Measurements from ENCODE around the gene MAPRE3. TPM values are rescaled to one million over a fixed set of nuclear protein-coding genes. Genes with fewer than 3 reads are reported as not detected.

MAPRE3 gene
- total and polyA plus RNA-seq, 9 of the 15 experiments (the other 6 are each of a cell fraction or from before 2014, with no cell fraction given) = 0.70 to 43.2 (median 12.6) TPM

DNA sequence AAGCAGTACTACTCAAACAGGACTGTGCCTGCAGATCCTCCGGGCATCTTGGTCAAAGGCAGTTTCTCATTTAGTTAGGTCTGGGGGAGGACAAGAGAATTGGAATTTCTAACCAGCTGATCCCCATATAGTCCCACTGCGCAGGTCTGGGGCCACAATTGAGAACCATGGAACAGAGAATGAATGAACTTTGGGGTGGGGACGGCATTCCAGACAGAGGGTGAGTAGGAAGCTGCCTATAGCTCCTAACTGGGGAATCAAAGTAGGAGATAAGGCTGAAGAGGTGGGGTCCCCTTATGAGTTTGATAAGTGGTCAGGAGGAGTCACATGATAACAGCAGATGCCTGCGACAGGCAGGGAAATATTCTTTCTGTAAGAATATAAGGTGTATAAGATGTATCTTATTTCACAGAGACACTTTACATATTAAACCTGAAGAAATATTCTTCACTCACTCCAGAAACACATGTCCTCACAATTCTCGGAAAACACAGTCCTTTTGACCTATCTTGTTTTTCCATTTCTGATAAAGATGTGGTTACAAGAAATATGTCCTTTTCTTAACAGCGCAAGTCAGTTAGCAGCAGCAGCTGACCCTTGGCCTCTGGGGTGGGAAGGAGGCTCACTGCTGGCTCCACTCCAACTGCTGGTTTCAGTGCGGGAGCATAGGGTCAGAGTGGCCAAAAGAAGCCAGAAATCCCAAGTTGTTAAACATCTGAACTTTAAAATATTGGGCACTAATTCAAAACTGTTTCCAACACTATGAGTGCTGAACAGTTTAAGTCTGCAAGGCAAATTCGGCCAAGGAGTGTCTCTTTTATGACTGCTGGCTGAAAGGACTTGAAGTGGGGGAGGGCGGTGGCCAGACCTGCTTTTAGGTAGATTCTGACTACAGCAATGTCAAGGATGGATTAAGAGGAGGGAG, 49.8 kb downstream of the MAPRE3 start (continued):
- TF ChIP-seq TAF1 (IDR thresholded peaks at IDR 0.05; ENCODE audit: control insufficient read depth, extremely low read depth, insufficient read depth, low read length, severe bottlenecking) (no peak), ZNF253 (CRISPR knock-in tag; conservative IDR thresholded peaks at IDR 0.05) (no peak), FOXK2 (conservative IDR thresholded peaks at IDR 0.05 in 1 of 2, IDR thresholded peaks at IDR 0.05 in 1 of 2; ENCODE audit: low read depth in 2 of 2) (peak; percentile 22 to 63; a peak in 1 of 4 replicates), DMBX1 (CRISPR knock-in tag; IDR thresholded peaks at IDR 0.05; ENCODE audit: borderline replicate concordance) (no peak), RBBP5 (IDR thresholded peaks at IDR 0.05; ENCODE audit: borderline replicate concordance, insufficient read depth, low read length, poor library complexity, severe bottlenecking) (no peak), KDM4B (IDR thresholded peaks at IDR 0.05; ENCODE audit: borderline replicate concordance in 2 of 2, low read depth in 1 of 2) (no peak), HMG20B (CRISPR knock-in tag; IDR thresholded peaks at IDR 0.05) (no peak), JUNB (CRISPR knock-in tag; conservative IDR thresholded peaks at IDR 0.05) (no peak), ZNF143 (CRISPR knock-in tag; IDR thresholded peaks at IDR 0.05) (no peak), NFYB (IDR thresholded peaks at IDR 0.05; ENCODE audit: extremely low read depth, insufficient read length) (no peak), ZNF12 (CRISPR knock-in tag; IDR thresholded peaks at IDR 0.05) (no peak), BDP1 (IDR thresholded peaks at IDR 0.05; ENCODE audit: insufficient read depth, insufficient read length) (no peak), TBL1XR1 (IDR thresholded peaks at IDR 0.05; ENCODE audit: low read length in 2 of 2) (peak in 1 of 2 experiments; percentile 86; a peak in 3 of 4 replicates), ZNF282 (CRISPR knock-in tag; IDR thresholded peaks at IDR 0.05) (no peak), HLTF (IDR thresholded peaks at IDR 0.05) (no peak), CXXC5 (CRISPR knock-in tag; IDR thresholded peaks at IDR 0.05) (peak; percentile 74), FOXM1 (IDR thresholded peaks at IDR 0.05; ENCODE audit: low read depth) (peak; percentile 72; the same call in 1 of the 2 replicates), FOXM1 (CRISPR knock-in tag; IDR thresholded peaks at IDR 0.05; ENCODE audit: low read depth) (no peak), SREBF2 (CRISPR knock-in tag; IDR thresholded peaks at IDR 0.05) (no peak), ZFPM2 (CRISPR knock-in tag; IDR thresholded peaks at IDR 0.05) (no peak), SUPT5H (IDR thresholded peaks at IDR 0.05) (no peak), HDAC6 (IDR thresholded peaks at IDR 0.05; ENCODE audit: low read depth, low read length) (no peak), ZNF134 (CRISPR knock-in tag; conservative IDR thresholded peaks at IDR 0.05) (no peak)
- TF ChIP-seq, protein P1, sequence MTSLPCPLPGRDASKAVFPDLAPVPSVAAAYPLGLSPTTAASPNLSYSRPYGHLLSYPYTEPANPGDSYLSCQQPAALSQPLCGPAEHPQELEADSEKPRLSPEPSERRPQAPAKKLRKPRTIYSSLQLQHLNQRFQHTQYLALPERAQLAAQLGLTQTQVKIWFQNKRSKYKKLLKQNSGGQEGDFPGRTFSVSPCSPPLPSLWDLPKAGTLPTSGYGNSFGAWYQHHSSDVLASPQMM (CRISPR knock-in tag; IDR thresholded peaks at IDR 0.05) = no peak
- TF ChIP-seq, protein P2, sequence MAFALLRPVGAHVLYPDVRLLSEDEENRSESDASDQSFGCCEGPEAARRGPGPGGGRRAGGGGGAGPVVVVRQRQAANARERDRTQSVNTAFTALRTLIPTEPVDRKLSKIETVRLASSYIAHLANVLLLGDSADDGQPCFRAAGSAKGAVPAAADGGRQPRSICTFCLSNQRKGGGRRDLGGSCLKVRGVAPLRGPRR (CRISPR knock-in tag; IDR thresholded peaks at IDR 0.05) = no peak
- TF ChIP-seq, protein P3, sequence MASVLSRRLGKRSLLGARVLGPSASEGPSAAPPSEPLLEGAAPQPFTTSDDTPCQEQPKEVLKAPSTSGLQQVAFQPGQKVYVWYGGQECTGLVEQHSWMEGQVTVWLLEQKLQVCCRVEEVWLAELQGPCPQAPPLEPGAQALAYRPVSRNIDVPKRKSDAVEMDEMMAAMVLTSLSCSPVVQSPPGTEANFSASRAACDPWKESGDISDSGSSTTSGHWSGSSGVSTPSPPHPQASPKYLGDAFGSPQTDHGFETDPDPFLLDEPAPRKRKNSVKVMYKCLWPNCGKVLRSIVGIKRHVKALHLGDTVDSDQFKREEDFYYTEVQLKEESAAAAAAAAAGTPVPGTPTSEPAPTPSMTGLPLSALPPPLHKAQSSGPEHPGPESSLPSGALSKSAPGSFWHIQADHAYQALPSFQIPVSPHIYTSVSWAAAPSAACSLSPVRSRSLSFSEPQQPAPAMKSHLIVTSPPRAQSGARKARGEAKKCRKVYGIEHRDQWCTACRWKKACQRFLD (CRISPR knock-in tag; IDR thresholded peaks at IDR 0.05) = no peak

Measured in K562 (cell line).